ENCODE results near the gene PTGR3. TPM values are rescaled to one million over a fixed set of nuclear protein-coding genes. Genes with fewer than 3 reads are reported as not detected.
A peak's percentile ranks its signal among the peaks of the same experiment; 100 is the strongest.

Gene PTGR3
- total RNA-seq, 2 experiments from 2014 or later = 14.4 to 23.3 TPM

- peaks cover 58% of the 10 kb centered on the region for H3K4me1 Mint-ChIP-seq
- H3K27ac Mint-ChIP-seq = no peak overlapping the region
- POLR2A ChIA-PET = no interaction called here
- no peaks in the 10 kb centered on the region for H3K27me3 Mint-ChIP-seq
- no peaks in the 10 kb centered on the region for H3K36me3 Mint-ChIP-seq (ENCODE audit: low read depth)
- ATAC-seq (no peak), DNase-seq (no peak)
- intact Hi-C loops (cut with DNase I, micrococcal nuclease) = no loop called here
- CTCF ChIA-PET = interaction anchor here (0.5 kb wide), 1 partner anchor 97 kb away, joined by 3 read pairs; no protein-coding TSS in a partner anchor
- no peaks in the 10 kb centered on the region for H3K9me3 Mint-ChIP-seq (ENCODE audit: low read depth)
- H3K4me3 Mint-ChIP-seq = no peak overlapping the region
Observed at GRCh38 chr18:75221397-75221796, 12.5 kb upstream of the PTGR3 start.

GRCh38 chr18:75220551-75221355 is 11.8 kb upstream of the PTGR3 start:
- peaks cover 58% of the 10 kb centered on the region for H3K4me1 Mint-ChIP-seq
- ATAC-seq = no peak
- no peaks in the 10 kb centered on the region for H3K36me3 Mint-ChIP-seq (ENCODE audit: low read depth)
- no peak for DNase-seq
- H3K27me3 Mint-ChIP-seq = no peaks in the 10 kb centered on the region
- no peaks in the 10 kb centered on the region for H3K9me3 Mint-ChIP-seq (ENCODE audit: low read depth)
- intact Hi-C loops (cut with DNase I, micrococcal nuclease) = loop anchor here in 1 of 2 experiments (1.0 kb wide), 1 partner anchor 8 kb away; no protein-coding TSS in a partner anchor
- no peak overlapping the region for H3K4me3 Mint-ChIP-seq
- no peak overlapping the region for H3K27ac Mint-ChIP-seq
- POLR2A ChIA-PET = no interaction called here
- CTCF ChIA-PET = interaction anchor here (0.5 to 0.9 kb wide), 2 partner anchors 10 to 97 kb away, joined by 3 read pairs; partner anchors contain the start of gene TSHZ1

- Mint-ChIP-seq H3K9me3 (ENCODE audit: low read depth) (no peaks in the 10 kb centered on the region), H3K4me3 (no peak overlapping the region), H3K4me1 (peaks cover 67% of the 10 kb centered on the region), H3K27me3 (no peaks in the 10 kb centered on the region), H3K27ac (no peak overlapping the region), H3K36me3 (ENCODE audit: low read depth) (peaks cover 4% of the 10 kb centered on the region)
- CTCF ChIA-PET = no interaction called here
- POLR2A ChIA-PET = no interaction called here
- intact Hi-C loops (cut with DNase I, micrococcal nuclease) = loop anchor here (1.0 to 10.0 kb wide), 3 partner anchors 8 to 1275 kb away; partner anchors contain the start of genes CNDP2 (in 1 of the 2) and ZNF516 (in 1 of the 2)
- no peak for DNase-seq
- ATAC-seq = peak; percentile 18
Observed at GRCh38 chr18:75219745-75220375, 10.9 kb upstream of the PTGR3 start.

GRCh38 chr18:75218065-75218923 is 9.4 kb upstream of the PTGR3 start:
- DNase-seq = no peak
- Mint-ChIP-seq H3K27me3 (no peaks in the 10 kb centered on the region), H3K27ac (no peak overlapping the region), H3K9me3 (ENCODE audit: low read depth) (no peaks in the 10 kb centered on the region), H3K4me3 (no peak overlapping the region), H3K36me3 (ENCODE audit: low read depth) (peaks cover 4% of the 10 kb centered on the region), H3K4me1 (peaks cover 74% of the 10 kb centered on the region)
- ChIA-PET POLR2A (no interaction called here), CTCF (no interaction called here)
- intact Hi-C loops (cut with DNase I, micrococcal nuclease) = loop anchor here in 1 of 2 experiments (10.0 kb wide), 2 partner anchors 723 to 1277 kb away; partner anchors contain the start of genes CNDP2 and ZNF516
- no peak for ATAC-seq

- ChIA-PET CTCF (no interaction called here), POLR2A (no interaction called here)
- no peaks in the 10 kb centered on the region for H3K9me3 Mint-ChIP-seq (ENCODE audit: low read depth)
- H3K36me3 Mint-ChIP-seq (ENCODE audit: low read depth) = peaks cover 4% of the 10 kb centered on the region
- ATAC-seq = no peak
- H3K4me3 Mint-ChIP-seq = peak overlapping the region; percentile 29
- peak overlapping the region; percentile 91 for H3K27ac Mint-ChIP-seq
- no peaks in the 10 kb centered on the region for H3K27me3 Mint-ChIP-seq
- DNase-seq = no peak
- peaks cover 77% of the 10 kb centered on the region for H3K4me1 Mint-ChIP-seq
- intact Hi-C loops (cut with DNase I, micrococcal nuclease) = loop anchor here in 1 of 2 experiments (10.0 kb wide), 2 partner anchors 722 to 1278 kb away; partner anchors contain the start of genes CNDP2 and ZNF516
Observed at GRCh38 chr18:75216911-75217689, 8.2 kb upstream of the PTGR3 start.

GRCh38 chr18:75216212-75216910 is 7.4 kb upstream of the PTGR3 start:
- DNase-seq (no peak), ATAC-seq (no peak)
- Mint-ChIP-seq H3K4me1 (peaks cover 72% of the 10 kb centered on the region), H3K9me3 (ENCODE audit: low read depth) (no peaks in the 10 kb centered on the region), H3K27ac (peak overlapping the region; percentile 91), H3K36me3 (ENCODE audit: low read depth) (peaks cover 4% of the 10 kb centered on the region), H3K4me3 (peak overlapping the region; percentile 29), H3K27me3 (no peaks in the 10 kb centered on the region)
- ChIA-PET POLR2A (interaction anchor here (0.7 kb wide), 1 partner anchor 822 kb away, joined by 6 read pairs; no protein-coding TSS in a partner anchor), CTCF (no interaction called here)
- intact Hi-C loops (cut with DNase I, micrococcal nuclease) = loop anchor here in 1 of 2 experiments (10.0 kb wide), 2 partner anchors 722 to 1278 kb away; partner anchors contain the start of genes CNDP2 and ZNF516

- ATAC-seq = no peak
- ChIA-PET POLR2A (interaction anchor here (0.9 kb wide), 1 partner anchor 13 kb away, joined by 3 read pairs; no protein-coding TSS in a partner anchor), CTCF (no interaction called here)
- Mint-ChIP-seq H3K4me1 (peaks cover 66% of the 10 kb centered on the region), H3K4me3 (no peak overlapping the region), H3K36me3 (ENCODE audit: low read depth) (peaks cover 10% of the 10 kb centered on the region), H3K27ac (peak overlapping the region; percentile 45), H3K27me3 (no peaks in the 10 kb centered on the region), H3K9me3 (ENCODE audit: low read depth) (no peaks in the 10 kb centered on the region)
- DNase-seq = no peak
- intact Hi-C loops (cut with DNase I, micrococcal nuclease) = loop anchor here in 1 of 2 experiments (10.0 kb wide), 2 partner anchors 721 to 1279 kb away; partner anchors contain the start of genes CNDP2 and ZNF516
Observed at GRCh38 chr18:75215663-75216062, 6.7 kb upstream of the PTGR3 start.

GRCh38 chr18:75214766-75215510 is 6.0 kb upstream of the PTGR3 start:
- peaks cover 63% of the 10 kb centered on the region for H3K4me1 Mint-ChIP-seq
- peaks cover 11% of the 10 kb centered on the region for H3K36me3 Mint-ChIP-seq (ENCODE audit: low read depth)
- intact Hi-C loops (cut with DNase I, micrococcal nuclease) = loop anchor here (5.0 to 10.0 kb wide), 6 partner anchors 418 to 1280 kb away; partner anchors contain the start of genes CNDP2 (in 1 of the 2), CYB5A (in 1 of the 2) and ZNF516 (in 1 of the 2)
- H3K4me3 Mint-ChIP-seq = no peak overlapping the region
- ATAC-seq (no peak), DNase-seq (no peak)
- no peaks in the 10 kb centered on the region for H3K27me3 Mint-ChIP-seq
- ChIA-PET POLR2A (interaction anchor here (0.9 kb wide), 1 partner anchor 14 kb away, joined by 3 read pairs; no protein-coding TSS in a partner anchor), CTCF (interaction anchor here (0.7 kb wide), 1 partner anchor 263 kb away, joined by 3 read pairs; no protein-coding TSS in a partner anchor)
- H3K27ac Mint-ChIP-seq = peak overlapping the region; percentile 45
- H3K9me3 Mint-ChIP-seq (ENCODE audit: low read depth) = no peaks in the 10 kb centered on the region

GRCh38 chr18:75214332-75214690 is 5.4 kb upstream of the PTGR3 start:
- H3K4me1 Mint-ChIP-seq = peaks cover 58% of the 10 kb centered on the region
- no peak for ATAC-seq
- no peaks in the 10 kb centered on the region for H3K27me3 Mint-ChIP-seq
- ChIA-PET CTCF (interaction anchor here (0.7 kb wide), 1 partner anchor 263 kb away, joined by 3 read pairs; no protein-coding TSS in a partner anchor), POLR2A (no interaction called here)
- H3K4me3 Mint-ChIP-seq = peak overlapping the region; percentile 17
- intact Hi-C loops (cut with DNase I, micrococcal nuclease) = loop anchor here (5.0 to 10.0 kb wide), 6 partner anchors 417 to 1280 kb away; partner anchors contain the start of genes CNDP2 (in 1 of the 2), CYB5A (in 1 of the 2) and ZNF516 (in 1 of the 2)
- DNase-seq = no peak
- no peaks in the 10 kb centered on the region for H3K9me3 Mint-ChIP-seq (ENCODE audit: low read depth)
- peak overlapping the region; percentile 51 for H3K27ac Mint-ChIP-seq
- peaks cover 11% of the 10 kb centered on the region for H3K36me3 Mint-ChIP-seq (ENCODE audit: low read depth)

All from activated CD4-positive, alpha-beta T cell treated with anti-CD3 and anti-CD28 coated beads for 36 hours (primary cell).